ENCODE data around the gene ST6GALNAC1.

Gene ST6GALNAC1

GRCh38 chr17:76674600-76674999, 31.0 kb upstream of the ST6GALNAC1 start:
- no peak for DNase-seq

DNA sequence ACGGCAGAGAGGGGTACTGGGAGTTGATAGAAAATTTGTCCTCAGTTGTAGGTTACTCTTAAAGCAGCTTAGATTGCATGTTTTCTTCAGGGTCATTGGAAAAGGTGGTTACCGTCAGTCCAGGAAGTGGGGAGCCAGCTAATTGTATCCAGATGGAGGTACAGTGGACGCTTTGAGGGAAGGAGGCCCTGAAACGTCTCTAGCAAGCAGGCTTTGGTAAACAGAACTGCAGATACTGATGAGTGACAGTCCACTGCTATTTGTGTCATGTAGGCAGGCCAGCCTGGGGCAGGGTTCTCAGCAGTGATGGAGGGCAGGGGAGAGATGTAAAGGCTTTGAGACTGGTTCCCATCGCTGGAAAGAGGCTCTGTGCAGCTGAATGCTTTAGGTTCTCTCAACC, 30.2 kb upstream of the ST6GALNAC1 start:
- no peak for DNase-seq

GRCh38 chr17:76672892-76673291, 29.3 kb upstream of the ST6GALNAC1 start:
- no peak for DNase-seq

DNA sequence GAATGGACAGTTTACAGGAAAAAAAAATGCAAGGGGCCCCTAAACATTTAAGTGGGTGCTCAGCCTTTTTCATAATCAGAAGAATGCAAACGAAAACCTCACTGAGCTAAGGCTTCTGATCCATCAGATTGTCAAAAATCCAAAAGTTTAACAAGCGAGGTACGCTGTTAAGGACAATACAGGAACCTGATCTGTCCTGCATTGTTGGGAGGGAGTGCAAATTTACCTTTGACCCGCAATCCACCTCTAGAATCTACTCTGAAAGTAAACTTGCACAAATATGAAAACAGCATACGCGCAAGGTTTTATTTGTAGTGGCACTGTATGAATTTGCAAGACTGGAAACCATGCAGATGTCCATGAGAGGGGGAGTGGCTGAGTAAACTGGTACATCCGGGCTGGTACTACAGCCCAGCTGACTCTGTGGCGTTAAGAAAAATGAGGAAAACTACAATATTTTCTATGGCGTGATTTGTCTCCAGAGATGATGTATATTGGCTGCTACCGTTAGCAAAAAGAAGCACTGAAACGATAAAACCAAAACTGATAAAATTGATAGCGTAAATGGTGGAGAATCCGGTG, 28.8 kb upstream of the ST6GALNAC1 start:
- DNase-seq, result no peak

DNA sequence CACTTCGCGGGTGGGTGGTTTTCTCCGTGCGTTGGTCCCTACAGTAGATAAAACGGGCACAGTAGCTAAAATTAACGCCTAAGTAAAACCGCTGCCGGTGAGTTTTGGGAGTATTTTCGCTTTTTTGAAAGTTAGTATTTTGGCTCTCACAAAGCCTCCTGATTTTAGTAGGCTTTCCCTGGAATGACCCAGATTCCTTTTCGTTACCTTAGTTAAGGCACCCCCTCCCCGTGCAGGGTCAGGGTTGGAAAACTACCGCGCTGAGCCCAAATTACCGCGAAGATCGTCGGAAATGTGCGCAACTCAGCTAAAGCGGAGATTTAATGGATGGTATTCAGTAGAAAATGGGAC, 28.3 kb upstream of the ST6GALNAC1 start:
- DNase-seq, result no peak

DNA sequence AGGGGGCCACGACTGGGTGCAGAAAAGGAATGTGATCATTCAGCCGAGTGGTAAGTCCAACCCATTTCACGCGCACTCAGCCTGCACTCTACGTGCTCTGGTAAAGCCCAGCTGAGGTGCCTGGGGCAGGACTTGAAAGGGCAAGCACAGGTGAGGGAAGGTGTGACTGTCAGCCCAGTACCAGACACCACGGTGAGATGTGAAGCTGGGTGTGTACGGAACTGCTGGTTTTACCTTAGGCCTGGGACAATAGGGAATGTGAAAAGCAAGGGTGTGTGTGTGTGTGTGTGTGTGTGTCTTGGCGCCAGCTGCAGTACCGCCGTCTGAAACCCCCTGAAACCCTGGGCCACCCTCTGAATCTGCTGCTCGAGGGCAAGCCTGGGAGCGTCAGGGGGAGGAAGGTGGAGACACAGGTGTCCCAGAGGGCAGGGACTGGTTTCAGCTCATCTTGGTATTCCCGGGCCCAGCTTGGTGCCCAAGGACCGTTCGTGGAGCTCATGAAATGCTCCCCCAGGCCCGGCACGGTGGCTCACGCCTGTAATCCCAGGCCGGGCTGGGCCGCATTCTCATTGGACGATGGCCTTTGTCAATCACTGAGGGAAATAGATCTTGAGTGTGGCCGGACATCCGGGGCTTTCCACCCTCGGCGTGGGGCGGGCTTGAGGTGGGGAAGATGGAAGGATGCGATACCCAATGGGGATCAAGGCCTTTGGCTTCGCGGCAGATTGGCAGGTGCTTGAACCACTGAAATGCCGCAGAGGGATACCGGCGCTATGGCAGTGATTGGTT, 27.8 kb upstream of the ST6GALNAC1 start:
- DNase-seq, result peak; percentile 99

- no peak for DNase-seq
Measured at GRCh38 chr17:76670718-76671122, 27.2 kb upstream of the ST6GALNAC1 start.

DNA sequence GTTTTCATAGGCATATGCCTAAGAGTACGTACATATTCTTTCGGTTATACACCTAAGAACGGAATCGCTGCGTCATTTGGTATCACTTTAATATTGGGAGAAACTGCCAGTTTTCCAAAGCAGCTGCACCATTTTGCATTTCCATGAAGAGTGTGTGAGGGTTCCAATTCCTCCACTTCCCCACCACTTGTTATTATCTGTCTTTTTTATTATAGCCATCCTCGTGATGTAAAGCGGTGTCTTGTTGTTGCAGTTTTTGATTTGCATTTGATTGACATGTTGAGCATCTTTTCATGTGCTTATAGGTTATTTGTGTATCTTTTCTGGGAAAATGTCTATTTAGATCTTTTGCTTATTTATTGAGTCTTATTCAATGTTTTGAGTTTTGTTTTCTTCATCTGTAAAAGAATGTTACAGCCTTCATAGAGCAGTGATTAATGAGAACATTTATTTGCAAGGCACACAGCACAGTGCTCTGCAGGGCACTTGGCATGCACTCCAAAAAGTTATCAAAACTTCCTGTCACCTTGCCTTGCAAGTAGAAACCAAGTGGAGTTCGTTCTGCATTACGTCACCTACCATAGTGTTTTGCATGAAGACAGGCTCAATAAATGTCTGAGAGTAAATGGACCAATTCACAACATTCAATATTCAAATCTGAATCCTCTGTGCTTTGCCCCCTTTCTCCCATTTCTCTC, 26.6 kb upstream of the ST6GALNAC1 start:
- no peak for DNase-seq

DNA sequence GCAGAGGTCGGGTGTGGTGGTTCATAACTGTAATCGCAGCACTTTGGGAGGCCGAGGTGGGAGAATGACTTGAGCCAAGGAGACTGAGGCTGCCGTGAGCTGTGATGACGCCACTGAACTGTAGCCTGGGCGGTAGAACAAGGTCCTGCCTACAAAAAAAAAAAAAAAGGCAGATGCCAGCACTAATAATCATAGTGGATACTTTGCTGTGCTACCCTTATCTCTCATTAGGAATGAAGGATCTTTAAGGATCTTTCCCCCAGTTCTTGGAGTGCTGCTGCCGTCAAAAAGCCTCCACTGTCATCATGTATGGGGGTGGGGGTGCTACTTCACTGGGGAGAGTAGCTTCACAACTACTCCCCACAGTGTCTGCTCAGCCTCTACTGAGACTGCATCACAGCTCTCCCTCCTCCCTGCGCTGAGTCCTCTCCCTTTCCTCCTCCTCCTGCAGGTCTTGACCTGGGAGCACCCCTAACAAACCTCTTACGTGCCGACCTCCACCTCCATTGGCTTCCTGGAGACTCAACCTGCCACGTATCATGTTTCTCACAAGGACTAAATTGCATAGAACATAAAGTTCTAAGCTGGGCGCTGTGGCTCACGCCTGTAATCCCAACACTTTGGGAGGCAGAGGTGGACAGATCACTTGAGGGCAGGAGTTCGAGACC, 24.4 kb upstream of the ST6GALNAC1 start:
- DNase-seq, result no peak

GRCh38 chr17:76667491-76667755, 23.9 kb upstream of the ST6GALNAC1 start:
- DNase-seq, result no peak

GRCh38 chr17:76660656-76661042, 17.1 kb upstream of the ST6GALNAC1 start:
- DNase-seq, result no peak

DNA sequence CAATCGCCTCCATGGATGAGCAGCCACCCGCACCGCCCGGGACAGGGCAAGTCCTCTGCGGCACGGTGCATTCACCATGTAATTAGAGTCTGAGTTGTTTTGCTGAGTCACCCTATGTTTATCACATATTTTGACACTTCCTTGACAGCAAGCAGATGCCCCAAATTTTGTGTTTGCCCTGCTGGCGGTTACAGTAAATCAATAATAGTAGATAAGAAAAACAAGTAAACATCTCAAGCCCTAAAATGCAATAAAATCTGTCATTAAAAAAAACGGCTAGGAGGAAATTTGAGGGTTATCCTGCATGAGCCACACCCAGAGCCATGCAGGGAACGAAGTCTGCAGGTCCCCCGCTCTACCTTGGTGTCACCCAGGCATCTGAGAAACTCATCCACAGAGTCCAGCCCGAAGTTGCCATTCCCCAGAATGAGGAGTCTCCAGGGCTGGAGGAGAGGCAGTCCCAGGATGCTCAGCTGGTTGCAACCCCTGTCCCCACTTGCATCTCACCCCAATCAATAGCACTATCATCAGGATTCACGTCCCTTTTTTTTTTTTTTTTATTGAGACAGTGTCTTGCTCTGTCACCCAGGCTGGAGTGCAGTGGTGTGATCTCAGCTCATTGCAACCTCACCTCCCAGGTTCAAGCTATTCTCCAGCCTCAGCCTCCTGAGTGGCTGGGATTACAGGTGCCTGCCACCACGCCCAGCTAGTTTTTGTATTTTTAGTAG, 16.5 kb upstream of the ST6GALNAC1 start:
- peak; percentile 23 for DNase-seq

GRCh38 chr17:76658242-76658662, 14.7 kb upstream of the ST6GALNAC1 start:
- no peak for DNase-seq

DNA sequence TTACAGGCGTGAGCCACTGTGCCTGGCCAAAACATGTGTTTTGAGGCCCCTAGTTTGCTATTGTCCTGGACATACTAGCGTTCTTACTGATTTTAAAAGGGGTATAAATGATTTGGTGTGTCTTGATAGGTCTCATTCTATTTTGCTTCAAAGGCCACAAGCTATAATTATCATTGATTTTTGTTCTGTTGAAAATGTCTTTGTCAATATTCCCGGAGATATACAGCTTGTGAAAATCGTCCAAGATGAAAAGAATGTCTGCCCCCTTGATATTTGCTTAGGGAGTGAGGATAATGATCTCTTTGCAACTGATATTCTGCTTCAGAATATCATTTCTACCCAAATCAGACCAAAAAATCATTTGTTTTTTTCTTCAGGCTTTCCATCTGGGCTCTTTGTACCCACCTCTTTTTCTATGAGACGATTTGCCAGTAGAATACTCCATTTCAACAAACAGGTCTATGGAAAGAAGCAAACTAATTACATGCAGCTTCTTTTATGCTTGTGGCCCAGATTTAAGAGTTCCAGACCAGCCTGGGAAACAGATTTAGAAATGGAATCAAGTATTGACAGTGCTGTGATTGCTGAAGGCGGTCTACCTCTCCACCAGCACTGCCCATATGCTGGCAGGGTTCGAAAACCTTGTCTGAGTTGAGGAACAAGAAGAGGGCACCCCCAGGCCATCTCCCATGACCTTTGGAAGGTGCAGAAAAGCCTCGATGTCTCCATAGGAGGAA, 14.1 kb upstream of the ST6GALNAC1 start:
- DNase-seq, result no peak

- DNase-seq, result no peak
Measured at GRCh38 chr17:76654408-76654807, 10.9 kb upstream of the ST6GALNAC1 start.

DNA sequence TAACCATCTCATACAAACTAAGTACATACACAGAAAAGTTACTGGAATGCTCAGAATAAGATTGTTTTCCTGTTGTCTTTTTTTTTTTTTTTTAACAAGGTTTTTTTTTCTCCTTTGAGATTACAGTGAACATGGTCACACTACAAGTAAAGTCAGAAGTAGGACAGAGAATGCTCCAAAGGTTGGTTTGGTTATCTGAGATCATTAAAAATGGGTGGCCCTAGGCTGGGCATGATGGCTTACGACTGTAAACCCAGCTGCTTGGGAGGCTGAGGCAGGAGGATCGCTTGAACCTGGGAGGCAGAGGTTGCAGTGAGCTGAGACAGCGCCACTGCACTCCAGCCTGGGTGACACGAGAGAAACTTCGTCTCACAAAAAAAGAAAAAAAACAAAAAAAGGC, 6.9 kb upstream of the ST6GALNAC1 start:
- no peak for DNase-seq

DNA sequence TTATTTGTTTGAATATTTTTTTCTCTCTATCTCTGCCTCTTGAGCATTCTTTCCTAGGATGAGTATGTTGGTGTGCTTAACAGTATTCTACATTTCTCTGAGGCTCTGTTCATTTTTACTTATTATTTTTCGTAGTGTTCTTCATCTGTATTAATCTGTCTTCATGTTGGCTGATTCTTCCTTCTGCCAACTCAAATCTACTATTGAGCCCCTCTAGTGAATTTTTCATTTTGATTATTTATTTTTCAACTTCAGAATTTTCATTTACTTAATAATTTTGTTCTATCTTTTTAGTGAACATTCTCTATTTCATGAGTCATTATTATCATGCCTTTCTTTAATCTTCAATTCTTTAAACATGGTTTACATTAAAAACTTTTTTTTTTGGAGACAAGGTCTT, 3.2 kb upstream of the ST6GALNAC1 start:
- no peak for DNase-seq

DNA sequence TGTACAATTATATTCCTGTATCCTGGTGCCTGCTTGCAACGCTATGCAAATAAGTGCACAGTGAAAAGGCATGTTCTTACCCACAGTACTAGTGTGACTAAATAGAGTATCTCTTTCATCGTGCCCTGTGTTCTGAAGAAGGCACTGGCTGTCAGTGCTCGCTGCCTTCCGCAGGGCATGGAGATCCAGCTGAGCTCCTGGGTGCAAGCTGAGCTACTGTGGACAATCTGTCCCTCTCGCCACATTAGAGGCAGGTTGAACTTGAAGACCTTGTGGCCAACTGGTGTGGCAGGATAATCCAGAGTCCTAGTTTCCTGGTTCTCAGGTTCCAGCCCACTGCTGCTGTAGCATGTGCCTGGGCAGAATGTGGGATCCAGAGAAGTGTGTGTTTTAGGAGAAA, 1.9 kb upstream of the ST6GALNAC1 start:
- no peak for DNase-seq

DNA sequence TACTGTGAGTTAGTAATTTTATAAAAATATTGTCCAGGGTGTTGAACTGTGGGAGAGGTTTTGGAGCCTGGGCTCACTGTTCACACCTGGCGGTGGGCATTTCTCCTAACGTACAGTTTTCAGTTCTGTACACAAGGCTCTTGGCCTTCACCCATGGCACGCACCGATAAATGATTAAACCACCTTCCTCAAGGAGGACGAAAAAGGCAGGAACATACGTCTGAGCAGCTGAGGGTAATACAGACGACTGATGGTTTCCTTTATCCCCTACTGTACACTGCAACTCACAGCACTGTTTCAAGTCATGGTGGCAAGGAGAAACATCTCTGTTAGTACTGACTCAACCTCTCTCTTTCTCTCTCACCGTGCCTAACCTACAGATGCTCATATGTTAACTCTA, 1.4 kb upstream of the ST6GALNAC1 start:
- no peak for DNase-seq

GRCh38 chr17:76642994-76643393, 563 bp downstream of the ST6GALNAC1 start:
- no peak for DNase-seq

- DNase-seq, result no peak
Measured at GRCh38 chr17:76642032-76642561, 1.5 kb downstream of the ST6GALNAC1 start.

DNA sequence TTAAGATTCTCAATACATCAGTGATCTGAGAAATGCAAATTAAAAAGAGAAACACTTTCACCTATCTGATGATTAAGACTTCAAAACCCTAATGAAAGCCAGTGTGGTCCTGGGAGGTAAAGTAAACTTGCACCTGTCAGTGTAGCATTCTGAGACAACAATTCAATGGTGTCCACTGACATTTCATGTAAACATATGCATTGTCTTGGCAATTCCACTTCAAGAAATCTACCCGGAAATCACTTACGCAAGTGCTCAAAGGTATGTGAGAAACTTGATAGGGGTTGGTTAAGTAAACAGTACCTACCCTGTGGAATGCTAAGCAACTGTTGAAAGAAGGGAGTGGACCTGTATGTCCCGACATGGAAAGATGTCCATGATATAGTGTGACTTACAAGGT, 2.1 kb downstream of the ST6GALNAC1 start:
- no peak for DNase-seq
